Measurements from ENCODE around the gene DMBT1.

The DMBT1 gene

DNA sequence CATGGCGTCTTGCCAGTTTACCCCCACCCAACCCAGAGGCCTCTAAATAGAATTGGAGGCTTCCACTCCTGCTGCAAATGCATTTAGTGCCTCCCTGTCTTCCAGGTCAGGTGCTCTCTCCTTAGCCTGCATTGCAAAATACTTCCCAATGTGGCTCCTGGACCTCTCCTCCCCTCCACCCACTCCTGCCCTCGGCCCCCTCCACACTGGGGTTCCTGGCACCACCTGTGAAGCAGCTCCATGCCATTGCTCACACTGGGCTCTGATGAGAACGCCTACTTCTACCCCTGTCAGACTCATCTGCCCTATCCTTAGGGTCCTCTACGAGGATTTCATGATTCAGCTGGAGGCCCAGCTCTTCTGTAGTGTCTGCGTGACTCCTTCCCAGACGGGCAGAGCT lies 101.7 kb downstream of the DMBT1 start:
- no peak overlapping the region for H3K4me3 Mint-ChIP-seq
- no peaks in the 10 kb centered on the region for H3K9me3 Mint-ChIP-seq
- DNase-seq = no peak
- peaks cover 0 to 2% of the 10 kb centered on the region in 2 donors for H3K4me1 Mint-ChIP-seq (ENCODE audit: low read depth in 2 of 2)
- no peak for ATAC-seq (replicated peaks)
- no peak overlapping the region for H3K27ac Mint-ChIP-seq
- peaks cover 39 to 79% of the 10 kb centered on the region in 2 donors for H3K27me3 Mint-ChIP-seq
- H3K36me3 Mint-ChIP-seq (ENCODE audit: insufficient read depth) = no peaks in the 10 kb centered on the region

- ATAC-seq (replicated peaks) (no peak), DNase-seq (no peak)
- Mint-ChIP-seq H3K4me3 (no peak overlapping the region), H3K27ac (no peak overlapping the region), H3K9me3 (no peaks in the 10 kb centered on the region), H3K27me3 (peaks cover 52 to 84% of the 10 kb centered on the region in 2 donors), H3K36me3 (ENCODE audit: insufficient read depth) (no peaks in the 10 kb centered on the region), H3K4me1 (ENCODE audit: low read depth in 2 of 2) (peaks cover 0 to 2% of the 10 kb centered on the region in 2 donors)
Observed at GRCh38 chr10:122663516-122664130, 103.1 kb downstream of the DMBT1 start.

DNA sequence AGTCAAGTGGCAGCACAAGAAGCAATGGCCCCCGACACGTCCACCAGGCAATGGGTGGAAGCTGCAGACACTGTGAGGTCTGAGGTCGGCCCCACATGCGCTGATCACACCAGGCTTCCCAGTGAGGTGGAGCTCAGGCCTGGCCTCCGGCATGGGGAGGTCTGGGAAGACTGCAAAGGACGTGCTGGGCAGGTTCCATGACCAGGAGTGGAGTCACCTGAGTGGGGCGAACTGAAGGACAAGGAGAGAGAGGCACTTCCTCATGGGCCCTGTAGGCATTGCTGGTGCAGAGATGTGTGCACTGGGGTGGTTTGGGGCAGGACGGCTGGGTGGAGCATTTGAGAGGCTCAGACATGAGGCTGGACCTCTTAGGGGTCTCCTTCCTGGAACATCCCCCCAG lies 103.9 kb downstream of the DMBT1 start:
- ATAC-seq (replicated peaks) (no peak), DNase-seq (no peak)
- H3K27me3 Mint-ChIP-seq = peaks cover 55 to 83% of the 10 kb centered on the region in 2 donors
- H3K9me3 Mint-ChIP-seq = no peaks in the 10 kb centered on the region
- no peak overlapping the region for H3K27ac Mint-ChIP-seq
- no peak overlapping the region for H3K4me3 Mint-ChIP-seq
- H3K4me1 Mint-ChIP-seq (ENCODE audit: low read depth in 2 of 2) = peaks cover 0 to 2% of the 10 kb centered on the region in 2 donors
- H3K36me3 Mint-ChIP-seq (ENCODE audit: insufficient read depth) = no peaks in the 10 kb centered on the region

DNA sequence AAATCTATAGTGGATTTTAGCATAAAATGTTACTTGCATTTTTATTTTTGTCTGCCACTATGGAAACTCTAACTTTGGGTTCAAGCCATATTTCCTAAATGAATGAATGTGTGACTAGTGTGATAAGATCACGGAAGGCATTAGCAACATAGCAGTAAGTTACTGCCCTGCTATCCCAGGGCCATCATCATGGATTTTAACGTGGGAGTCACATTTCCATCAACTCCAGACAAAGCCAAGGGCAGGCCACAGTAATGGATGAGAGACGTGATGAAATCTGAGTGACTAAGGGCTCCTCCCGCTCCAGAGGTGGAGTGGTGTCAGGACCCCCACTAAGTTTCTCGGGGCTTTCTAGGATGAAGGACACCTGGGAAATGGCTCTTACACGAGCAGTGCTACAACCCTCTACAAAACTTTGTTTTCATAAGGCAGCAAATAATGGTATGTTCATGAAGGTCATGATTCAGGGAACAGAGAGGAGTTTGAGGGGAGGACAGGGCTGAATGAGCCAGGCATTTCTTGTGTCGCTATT lies 104.8 kb downstream of the DMBT1 start:
- no peak overlapping the region for H3K4me3 Mint-ChIP-seq
- ATAC-seq (replicated peaks) = no peak
- H3K9me3 Mint-ChIP-seq = no peaks in the 10 kb centered on the region
- peaks cover 0 to 2% of the 10 kb centered on the region in 2 donors for H3K4me1 Mint-ChIP-seq (ENCODE audit: low read depth in 2 of 2)
- H3K27ac Mint-ChIP-seq = no peak overlapping the region
- no peak for DNase-seq
- peaks cover 56 to 83% of the 10 kb centered on the region in 2 donors for H3K27me3 Mint-ChIP-seq
- H3K36me3 Mint-ChIP-seq (ENCODE audit: insufficient read depth) = no peaks in the 10 kb centered on the region

DNA sequence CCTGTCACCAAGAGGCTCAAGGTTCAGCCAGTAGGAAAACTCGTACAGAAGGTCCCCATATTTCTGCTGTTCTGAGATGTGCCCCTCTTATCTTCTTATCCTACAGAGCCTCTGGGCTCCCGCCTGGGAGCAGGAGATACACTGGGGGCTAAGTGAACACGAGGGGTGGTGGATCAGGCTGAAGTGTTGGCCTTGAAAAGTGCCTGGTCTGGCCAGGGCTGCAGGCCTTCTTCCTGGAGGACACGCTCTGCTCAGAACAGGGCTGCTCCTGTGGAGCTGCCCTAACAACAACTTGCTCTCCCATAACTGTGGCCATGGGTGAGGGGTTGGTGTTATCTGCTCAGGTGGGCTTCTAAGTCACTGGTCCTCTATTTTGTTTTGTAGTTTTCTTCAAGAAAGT lies 105.4 kb downstream of the DMBT1 start:
- Mint-ChIP-seq H3K27me3 (peaks cover 62 to 83% of the 10 kb centered on the region in 2 donors), H3K4me3 (no peak overlapping the region), H3K27ac (no peak overlapping the region), H3K4me1 (ENCODE audit: low read depth in 2 of 2) (peaks cover 0 to 2% of the 10 kb centered on the region in 2 donors), H3K9me3 (no peaks in the 10 kb centered on the region), H3K36me3 (ENCODE audit: insufficient read depth) (no peaks in the 10 kb centered on the region)
- DNase-seq (no peak), ATAC-seq (replicated peaks) (no peak)

DNA sequence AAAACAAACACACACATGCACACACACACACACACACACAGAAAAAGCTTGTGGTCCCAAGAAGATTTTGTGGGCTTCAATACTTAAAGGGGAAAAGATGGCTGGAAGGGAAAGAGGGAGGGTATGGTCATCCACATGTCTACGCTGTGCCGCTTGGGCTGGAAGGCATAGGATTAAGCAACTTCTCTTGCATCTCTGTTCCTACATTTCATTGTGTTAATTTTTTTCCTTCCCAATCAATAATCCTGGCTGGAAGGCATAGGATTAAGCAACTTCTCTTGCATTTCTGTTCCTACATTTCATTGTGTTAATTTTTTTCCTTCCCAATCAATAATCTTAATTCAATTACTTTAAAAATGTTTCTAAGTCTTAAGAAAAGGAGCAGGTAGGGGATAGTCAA lies 108.5 kb downstream of the DMBT1 start:
- no peak overlapping the region for H3K27ac Mint-ChIP-seq
- H3K9me3 Mint-ChIP-seq = no peaks in the 10 kb centered on the region
- no peaks in the 10 kb centered on the region for H3K4me1 Mint-ChIP-seq (ENCODE audit: low read depth in 2 of 2)
- peaks cover 60 to 87% of the 10 kb centered on the region in 2 donors for H3K27me3 Mint-ChIP-seq
- DNase-seq (no peak), ATAC-seq (replicated peaks) (no peak)
- no peak overlapping the region for H3K4me3 Mint-ChIP-seq
- no peaks in the 10 kb centered on the region for H3K36me3 Mint-ChIP-seq (ENCODE audit: insufficient read depth)

DNA sequence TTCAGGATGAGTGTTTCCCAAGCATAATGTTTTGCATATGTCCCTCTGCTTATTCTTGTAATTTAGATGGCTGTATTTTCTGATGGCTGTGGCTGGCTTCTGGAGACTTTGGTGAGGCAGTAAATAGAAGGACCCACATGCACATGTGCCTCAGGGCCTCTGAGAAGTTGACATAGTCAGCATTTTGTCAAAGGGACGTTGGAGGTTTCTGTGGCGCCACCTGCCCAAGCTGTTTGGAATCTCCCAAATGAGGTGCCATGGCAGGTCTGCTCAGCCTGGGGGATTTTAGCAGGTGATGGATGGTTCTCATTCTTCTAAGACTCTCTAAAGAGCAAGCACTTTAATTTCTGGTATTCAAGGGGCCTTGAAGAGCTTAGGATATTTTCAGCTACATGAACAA lies 109.3 kb downstream of the DMBT1 start:
- Mint-ChIP-seq H3K36me3 (ENCODE audit: insufficient read depth) (no peaks in the 10 kb centered on the region), H3K9me3 (no peaks in the 10 kb centered on the region), H3K27me3 (peaks cover 53 to 87% of the 10 kb centered on the region in 2 donors), H3K4me1 (ENCODE audit: low read depth in 2 of 2) (no peaks in the 10 kb centered on the region), H3K4me3 (no peak overlapping the region), H3K27ac (no peak overlapping the region)
- ATAC-seq (replicated peaks) (no peak), DNase-seq (no peak)

- H3K27ac Mint-ChIP-seq = no peak overlapping the region
- ATAC-seq (replicated peaks) = no peak
Observed at GRCh38 chr10:122671355-122671754, 110.8 kb downstream of the DMBT1 start.

GRCh38 chr10:122672655-122673054 lies 112.1 kb downstream of the DMBT1 start:
- DNase-seq = no peak
- no peaks in the 10 kb centered on the region for H3K4me1 Mint-ChIP-seq (ENCODE audit: low read depth in 2 of 2)
- no peak for ATAC-seq (replicated peaks)
- H3K9me3 Mint-ChIP-seq = no peaks in the 10 kb centered on the region
- H3K27me3 Mint-ChIP-seq = peaks cover 50 to 92% of the 10 kb centered on the region in 2 donors
- no peak overlapping the region for H3K27ac Mint-ChIP-seq
- H3K36me3 Mint-ChIP-seq (ENCODE audit: insufficient read depth) = no peaks in the 10 kb centered on the region
- no peak overlapping the region for H3K4me3 Mint-ChIP-seq

More at GRCh38 chr10:122671355-122671754, 110.8 kb downstream of the DMBT1 start:
- Mint-ChIP-seq H3K9me3 (no peaks in the 10 kb centered on the region), H3K27me3 (peaks cover 44 to 87% of the 10 kb centered on the region in 2 donors), H3K4me3 (no peak overlapping the region), H3K4me1 (ENCODE audit: low read depth in 2 of 2) (no peaks in the 10 kb centered on the region), H3K36me3 (ENCODE audit: insufficient read depth) (no peaks in the 10 kb centered on the region)
- DNase-seq = no peak

- Mint-ChIP-seq H3K27ac (no peak overlapping the region), H3K27me3 (peaks cover 50 to 92% of the 10 kb centered on the region in 2 donors), H3K4me1 (ENCODE audit: low read depth in 2 of 2) (no peaks in the 10 kb centered on the region), H3K4me3 (no peak overlapping the region), H3K36me3 (ENCODE audit: insufficient read depth) (no peaks in the 10 kb centered on the region), H3K9me3 (no peaks in the 10 kb centered on the region)
- no peak for ATAC-seq (replicated peaks)
- no peak for DNase-seq
Observed at GRCh38 chr10:122673269-122673668, 112.7 kb downstream of the DMBT1 start.

DNA sequence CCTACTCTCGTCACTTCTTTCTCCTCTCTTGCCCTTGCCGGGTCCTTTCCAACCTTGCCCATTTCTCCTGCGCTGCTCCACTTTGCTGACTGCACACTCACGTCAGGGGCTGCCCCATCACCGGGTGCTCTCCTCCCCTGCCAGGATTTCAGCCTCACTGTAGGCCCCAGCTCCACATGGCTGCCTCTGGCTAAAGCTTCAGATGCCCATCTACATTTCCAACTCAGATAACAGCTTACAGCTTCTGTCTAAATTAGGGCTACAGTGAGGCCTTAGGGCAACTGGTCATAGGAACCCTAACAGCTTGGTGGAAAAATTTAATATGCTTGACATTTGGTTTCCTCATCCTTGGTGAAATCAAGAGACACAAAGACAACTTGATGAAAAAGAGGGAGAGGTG lies 113.2 kb downstream of the DMBT1 start:
- Mint-ChIP-seq H3K4me3 (no peak overlapping the region), H3K9me3 (no peaks in the 10 kb centered on the region), H3K4me1 (ENCODE audit: low read depth in 2 of 2) (no peaks in the 10 kb centered on the region), H3K27ac (no peak overlapping the region), H3K27me3 (peaks cover 50 to 92% of the 10 kb centered on the region in 2 donors), H3K36me3 (ENCODE audit: insufficient read depth) (no peaks in the 10 kb centered on the region)
- no peak for ATAC-seq (replicated peaks)
- no peak for DNase-seq

DNA sequence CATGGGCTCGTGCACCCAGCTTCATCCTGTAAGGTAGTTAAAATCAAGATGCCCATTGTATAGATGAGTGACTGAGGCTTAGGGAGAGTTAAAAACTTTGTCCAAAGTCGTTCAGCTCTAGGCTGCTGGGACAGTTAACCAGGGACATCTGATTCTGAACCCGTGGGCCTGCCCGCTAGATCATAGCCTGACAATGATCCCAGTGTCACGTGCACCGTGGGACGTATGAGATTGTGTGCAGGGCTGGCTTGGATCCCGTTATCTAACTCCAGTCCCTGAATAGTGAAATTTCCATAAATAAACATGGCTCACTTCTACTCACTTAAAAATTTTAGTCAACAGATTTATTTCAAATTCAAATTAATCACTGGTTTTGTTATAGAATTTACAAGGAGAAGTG lies 114.2 kb downstream of the DMBT1 start:
- no peak overlapping the region for H3K4me3 Mint-ChIP-seq
- H3K4me1 Mint-ChIP-seq (ENCODE audit: low read depth in 2 of 2) = no peaks in the 10 kb centered on the region
- no peaks in the 10 kb centered on the region for H3K9me3 Mint-ChIP-seq
- peaks cover 50 to 97% of the 10 kb centered on the region in 2 donors for H3K27me3 Mint-ChIP-seq
- ATAC-seq (replicated peaks) (no peak), DNase-seq (no peak)
- no peak overlapping the region for H3K27ac Mint-ChIP-seq
- H3K36me3 Mint-ChIP-seq (ENCODE audit: insufficient read depth) = no peaks in the 10 kb centered on the region

DNA sequence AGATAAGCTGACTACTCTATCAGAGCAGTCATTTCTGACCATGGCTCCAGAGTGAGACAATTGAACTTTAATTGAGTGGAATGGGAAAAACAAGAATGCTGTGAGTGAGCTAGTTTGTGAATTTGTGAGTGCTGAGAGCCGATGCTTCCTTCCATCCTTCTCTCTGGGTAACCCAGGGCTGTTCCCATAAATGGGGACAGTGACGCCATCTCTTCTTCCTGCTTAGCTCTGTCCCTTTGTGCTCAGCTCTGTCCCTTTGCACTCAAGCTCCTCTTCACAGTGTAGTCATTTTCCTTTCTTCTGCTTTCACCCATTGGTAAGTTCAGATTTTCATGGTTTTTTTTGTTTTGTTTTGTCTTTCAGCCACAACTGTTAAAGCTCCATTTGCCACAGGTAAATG lies 114.7 kb downstream of the DMBT1 start:
- Mint-ChIP-seq H3K36me3 (ENCODE audit: insufficient read depth) (no peaks in the 10 kb centered on the region), H3K9me3 (no peaks in the 10 kb centered on the region), H3K4me1 (ENCODE audit: low read depth in 2 of 2) (no peaks in the 10 kb centered on the region), H3K4me3 (no peak overlapping the region), H3K27me3 (peaks cover 50 to 95% of the 10 kb centered on the region in 2 donors), H3K27ac (no peak overlapping the region)
- no peak for DNase-seq
- ATAC-seq (replicated peaks) = no peak

DNA sequence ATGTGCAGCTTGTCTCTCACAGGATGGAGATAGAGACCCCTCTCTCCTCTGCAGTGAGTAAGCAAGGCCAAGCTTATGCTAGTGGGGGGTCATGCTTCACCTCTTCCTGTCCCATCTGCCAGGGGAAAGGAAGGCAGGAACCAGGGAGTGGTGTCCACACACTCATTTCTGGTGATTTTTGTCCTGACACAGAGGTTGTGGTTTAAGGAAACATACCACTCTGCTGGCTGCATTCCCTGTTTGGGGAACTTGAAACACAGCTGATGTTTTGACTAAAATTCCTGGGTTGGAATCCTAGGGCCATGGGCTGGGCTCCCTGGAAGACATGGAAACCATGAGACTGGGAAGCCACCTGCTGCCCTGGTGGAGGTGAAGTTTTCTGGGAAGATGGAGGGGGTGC lies 117.7 kb downstream of the DMBT1 start:
- ATAC-seq (replicated peaks) (no peak), DNase-seq (no peak)
- Mint-ChIP-seq H3K27ac (no peak overlapping the region), H3K9me3 (no peaks in the 10 kb centered on the region), H3K27me3 (peaks cover 36 to 72% of the 10 kb centered on the region in 2 donors), H3K4me3 (no peak overlapping the region), H3K36me3 (ENCODE audit: insufficient read depth) (no peaks in the 10 kb centered on the region), H3K4me1 (ENCODE audit: low read depth in 2 of 2) (no peaks in the 10 kb centered on the region)
